ENCODE data around the gene EFNA5. TPM values are rescaled to one million over a fixed set of nuclear protein-coding genes. Genes with fewer than 3 reads are reported as not detected.

Gene EFNA5
- total and polyA plus RNA-seq, 2 donors = 2.1 to 18.9 TPM

- WGBS = 29% methylated on average over 4 of the region's 4 CpGs
- no peak for DNase-seq (ENCODE audit: extremely low spot score)
- Histone ChIP-seq H3K27ac (ENCODE audit: low read depth) (no peak overlapping the region), H3K4me1 (ENCODE audit: insufficient read depth) (no peaks in the 10 kb centered on the region), H3K36me3 (ENCODE audit: insufficient read depth) (no peaks in the 10 kb centered on the region), H3K4me3 (ENCODE audit: low read depth, low read length) (no peak overlapping the region)
Measured at GRCh38 chr5:107542428-107542827, 128.3 kb downstream of the EFNA5 start.

- H3K4me3 ChIP-seq (ENCODE audit: low read depth, low read length) = no peak overlapping the region
- no peaks in the 10 kb centered on the region for H3K36me3 ChIP-seq (ENCODE audit: insufficient read depth)
- 89% methylated on average over 1 of the region's 1 CpG for WGBS
- no peak overlapping the region for H3K27ac ChIP-seq (ENCODE audit: low read depth)
- no peak for DNase-seq (ENCODE audit: extremely low spot score)
- H3K4me1 ChIP-seq (ENCODE audit: insufficient read depth) = no peaks in the 10 kb centered on the region
Measured at GRCh38 chr5:107541400-107541799, 129.3 kb downstream of the EFNA5 start.

- no peak overlapping the region for H3K27ac ChIP-seq (ENCODE audit: low read depth)
- WGBS = 97% methylated on average over 4 of the region's 4 CpGs
Measured at GRCh38 chr5:107539726-107540330, 130.9 kb downstream of the EFNA5 start.

GRCh38 chr5:107538805-107539445 lies 131.8 kb downstream of the EFNA5 start:
- H3K27ac ChIP-seq (ENCODE audit: low read depth) = no peak overlapping the region
- no peak for DNase-seq (ENCODE audit: extremely low spot score)

More at GRCh38 chr5:107539726-107540330, 130.9 kb downstream of the EFNA5 start:
- no peak for DNase-seq (ENCODE audit: extremely low spot score)
- no peak overlapping the region for H3K4me3 ChIP-seq (ENCODE audit: low read depth, low read length)
- no peaks in the 10 kb centered on the region for H3K36me3 ChIP-seq (ENCODE audit: insufficient read depth)
- no peaks in the 10 kb centered on the region for H3K4me1 ChIP-seq (ENCODE audit: insufficient read depth)

GRCh38 chr5:107538331-107538730 lies 132.4 kb downstream of the EFNA5 start:
- Histone ChIP-seq H3K27ac (ENCODE audit: low read depth) (no peak overlapping the region), H3K4me1 (ENCODE audit: insufficient read depth) (no peaks in the 10 kb centered on the region), H3K36me3 (ENCODE audit: insufficient read depth) (no peaks in the 10 kb centered on the region), H3K4me3 (ENCODE audit: low read depth, low read length) (no peak overlapping the region)
- no peak for DNase-seq (ENCODE audit: extremely low spot score)

More at GRCh38 chr5:107538805-107539445, 131.8 kb downstream of the EFNA5 start:
- Histone ChIP-seq H3K36me3 (ENCODE audit: insufficient read depth) (no peaks in the 10 kb centered on the region), H3K4me1 (ENCODE audit: insufficient read depth) (no peaks in the 10 kb centered on the region), H3K4me3 (ENCODE audit: low read depth, low read length) (no peak overlapping the region)
- WGBS = 74% methylated on average over 5 of the region's 5 CpGs

GRCh38 chr5:107535849-107536248 lies 134.9 kb downstream of the EFNA5 start:
- Histone ChIP-seq H3K4me1 (ENCODE audit: insufficient read depth) (no peaks in the 10 kb centered on the region), H3K4me3 (ENCODE audit: low read depth, low read length) (no peak overlapping the region), H3K27ac (ENCODE audit: low read depth) (no peak overlapping the region), H3K36me3 (ENCODE audit: insufficient read depth) (no peaks in the 10 kb centered on the region)
- 85% methylated on average over 1 of the region's 1 CpG for WGBS
- no peak for DNase-seq (ENCODE audit: extremely low spot score)

- H3K4me3 ChIP-seq (ENCODE audit: low read depth, low read length) = no peak overlapping the region
- 43% methylated on average over 2 of the region's 2 CpGs for WGBS
- no peak overlapping the region for H3K27ac ChIP-seq (ENCODE audit: low read depth)
- no peaks in the 10 kb centered on the region for H3K4me1 ChIP-seq (ENCODE audit: insufficient read depth)
- no peaks in the 10 kb centered on the region for H3K36me3 ChIP-seq (ENCODE audit: insufficient read depth)
- DNase-seq (ENCODE audit: extremely low spot score) = no peak
Measured at GRCh38 chr5:107533910-107534876, 136.5 kb downstream of the EFNA5 start.

GRCh38 chr5:107532916-107533315 lies 137.8 kb downstream of the EFNA5 start:
- WGBS = 97% methylated on average over 7 of the region's 7 CpGs
- no peaks in the 10 kb centered on the region for H3K4me1 ChIP-seq (ENCODE audit: insufficient read depth)
- H3K4me3 ChIP-seq (ENCODE audit: low read depth, low read length) = no peak overlapping the region
- DNase-seq (ENCODE audit: extremely low spot score) = no peak
- H3K36me3 ChIP-seq (ENCODE audit: insufficient read depth) = no peaks in the 10 kb centered on the region
- no peak overlapping the region for H3K27ac ChIP-seq (ENCODE audit: low read depth)

GRCh38 chr5:107532169-107532878 lies 138.4 kb downstream of the EFNA5 start:
- WGBS = 95% methylated on average over 10 of the region's 10 CpGs

GRCh38 chr5:107531308-107531707 lies 139.4 kb downstream of the EFNA5 start:
- no peak for DNase-seq (ENCODE audit: extremely low spot score)
- 92% methylated on average over 7 of the region's 7 CpGs for whole genome bisulfite sequencing
- Histone ChIP-seq H3K27ac (ENCODE audit: low read depth) (no peak overlapping the region), H3K36me3 (ENCODE audit: insufficient read depth) (no peaks in the 10 kb centered on the region), H3K4me3 (ENCODE audit: low read depth, low read length) (no peak overlapping the region), H3K4me1 (ENCODE audit: insufficient read depth) (no peaks in the 10 kb centered on the region)

More at GRCh38 chr5:107532169-107532878, 138.4 kb downstream of the EFNA5 start:
- Histone ChIP-seq H3K4me1 (ENCODE audit: insufficient read depth) (no peaks in the 10 kb centered on the region), H3K27ac (ENCODE audit: low read depth) (no peak overlapping the region), H3K36me3 (ENCODE audit: insufficient read depth) (no peaks in the 10 kb centered on the region), H3K4me3 (ENCODE audit: low read depth, low read length) (no peak overlapping the region)
- DNase-seq (ENCODE audit: extremely low spot score) = no peak

- no peak overlapping the region for H3K27ac ChIP-seq (ENCODE audit: low read depth)
- no peak overlapping the region for H3K4me3 ChIP-seq (ENCODE audit: low read depth, low read length)
- no peaks in the 10 kb centered on the region for H3K4me1 ChIP-seq (ENCODE audit: insufficient read depth)
- no peak for DNase-seq (ENCODE audit: extremely low spot score)
- no peaks in the 10 kb centered on the region for H3K36me3 ChIP-seq (ENCODE audit: insufficient read depth)
Measured at GRCh38 chr5:107529618-107530017, 141.1 kb downstream of the EFNA5 start.

- no peak overlapping the region for H3K27ac ChIP-seq (ENCODE audit: low read depth)
Measured at GRCh38 chr5:107526270-107526937, 144.3 kb downstream of the EFNA5 start.

GRCh38 chr5:107524111-107524510 lies 146.6 kb downstream of the EFNA5 start:
- H3K4me3 ChIP-seq (ENCODE audit: low read depth, low read length) = no peak overlapping the region
- H3K4me1 ChIP-seq (ENCODE audit: insufficient read depth) = no peaks in the 10 kb centered on the region
- DNase-seq (ENCODE audit: extremely low spot score) = no peak
- H3K27ac ChIP-seq (ENCODE audit: low read depth) = no peak overlapping the region
- no peaks in the 10 kb centered on the region for H3K36me3 ChIP-seq (ENCODE audit: insufficient read depth)
- WGBS = 100% methylated on average over 2 of the region's 2 CpGs

More at GRCh38 chr5:107526270-107526937, 144.3 kb downstream of the EFNA5 start:
- Histone ChIP-seq H3K4me3 (ENCODE audit: low read depth, low read length) (no peak overlapping the region), H3K4me1 (ENCODE audit: insufficient read depth) (no peaks in the 10 kb centered on the region), H3K36me3 (ENCODE audit: insufficient read depth) (no peaks in the 10 kb centered on the region)
- no peak for DNase-seq (ENCODE audit: extremely low spot score)
